ENCODE measurements around the gene SRBD1.

SRBD1 gene

DNA sequence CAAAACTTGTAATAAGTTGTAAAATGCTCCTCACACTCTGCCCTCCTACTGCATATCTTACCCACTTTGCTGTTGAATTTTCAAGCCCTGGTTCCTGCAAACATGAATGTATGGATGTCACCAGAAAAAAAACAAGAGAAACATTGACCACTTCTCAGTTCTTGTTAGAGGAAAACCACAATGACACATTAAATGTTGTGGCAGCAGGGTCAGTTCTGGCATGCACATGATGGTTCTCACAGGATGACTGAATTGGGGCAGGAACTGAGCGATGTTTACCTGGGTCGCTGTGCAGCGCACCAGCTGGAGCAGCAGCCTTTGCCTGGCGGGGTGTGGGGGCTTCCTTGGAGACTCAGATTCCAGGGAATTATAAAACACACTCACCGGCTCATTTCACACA is 26.4 kb upstream of the SRBD1 start:
- in situ Hi-C loops (cut with MboI; ENCODE audit: low sequenced_read_pairs), result no loop called here

DNA sequence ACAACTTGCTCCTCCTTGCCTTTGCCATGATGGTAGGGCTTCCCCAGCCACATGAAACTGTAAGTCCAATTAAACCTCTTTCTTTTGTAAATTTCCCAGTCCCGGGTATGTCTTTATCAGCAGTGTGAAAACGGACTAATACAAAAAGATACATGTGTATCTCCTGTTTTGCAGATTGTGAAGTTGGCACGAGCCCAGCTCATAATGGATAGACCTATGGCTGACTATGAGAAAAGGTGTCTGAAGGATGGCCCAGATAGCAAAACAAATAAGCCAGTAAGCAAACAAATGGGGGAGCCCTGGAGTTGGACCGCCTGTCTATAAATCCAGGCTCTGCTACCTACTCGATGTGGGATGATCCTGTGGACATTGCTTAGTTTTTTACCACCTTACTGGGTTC is 24.9 kb upstream of the SRBD1 start:
- in situ Hi-C loops (cut with MboI; ENCODE audit: low sequenced_read_pairs), result no loop called here

DNA sequence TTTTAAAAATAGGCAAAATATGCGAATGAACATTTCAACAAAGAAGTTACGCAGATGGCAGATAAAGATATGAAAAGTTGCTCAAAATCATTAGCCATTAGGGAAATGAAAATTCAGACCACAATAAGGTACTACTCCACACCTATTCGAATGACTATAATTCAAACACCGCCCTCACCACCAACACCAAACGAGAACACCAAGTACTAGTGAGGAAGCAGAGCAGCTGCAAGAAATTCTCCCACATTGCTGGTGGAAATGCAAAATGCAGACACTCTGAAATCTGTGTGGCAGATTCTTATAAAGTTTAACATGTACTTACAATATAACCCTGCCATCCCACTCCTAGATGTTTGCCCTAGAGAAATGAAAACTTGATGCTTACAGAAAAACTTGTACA is 23.2 kb upstream of the SRBD1 start:
- in situ Hi-C loops (cut with MboI; ENCODE audit: low sequenced_read_pairs), result no loop called here

DNA sequence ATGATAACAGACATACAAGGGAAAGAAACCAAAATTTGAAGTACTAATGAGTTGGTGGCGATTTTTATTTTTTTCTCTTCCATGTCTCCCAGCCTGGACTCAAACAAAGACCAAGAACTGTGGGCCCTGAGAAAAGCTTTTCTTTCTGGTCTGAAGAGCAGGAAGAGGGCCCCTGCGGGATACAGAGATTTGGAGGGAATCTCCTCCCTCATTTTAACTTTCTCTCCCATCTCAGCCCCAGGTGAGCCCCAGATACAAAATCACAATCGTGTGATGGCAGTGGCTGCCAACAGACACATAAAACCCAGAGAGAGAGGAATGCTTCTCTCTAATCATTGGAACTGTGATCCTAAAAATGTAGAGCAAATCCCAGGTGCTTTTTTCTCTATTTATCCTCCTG is 20.9 kb upstream of the SRBD1 start:
- in situ Hi-C loops (cut with MboI; ENCODE audit: low sequenced_read_pairs), result no loop called here

GRCh38 chr2:45631319-45631718 is 20.3 kb upstream of the SRBD1 start:
- in situ Hi-C loops (cut with MboI; ENCODE audit: low sequenced_read_pairs), result no loop called here

DNA sequence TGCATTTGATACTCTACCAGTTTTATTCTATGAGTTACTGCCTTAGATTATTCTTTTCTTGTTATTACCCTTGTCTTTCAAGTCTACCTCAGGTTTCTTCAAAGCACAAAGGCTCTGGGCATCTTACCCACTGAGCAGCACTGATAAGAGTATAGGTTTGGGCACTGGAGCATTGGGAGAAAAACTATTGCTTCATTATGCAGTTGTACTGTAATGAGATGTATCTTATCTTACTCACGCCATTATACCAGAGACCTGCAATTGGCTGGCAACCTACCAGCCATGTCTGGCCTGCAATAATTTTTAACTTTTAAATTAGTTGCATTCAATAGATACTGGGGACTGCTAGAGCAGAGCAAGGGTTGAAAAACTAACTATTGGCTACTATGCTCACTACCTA is 18.9 kb upstream of the SRBD1 start:
- in situ Hi-C loops (cut with MboI; ENCODE audit: low sequenced_read_pairs), result no loop called here

- in situ Hi-C loops (cut with MboI; ENCODE audit: low sequenced_read_pairs), result no loop called here
These were observed 16.8 kb upstream of the SRBD1 start for GRCh38 chr2:45627911-45628310.

GRCh38 chr2:45626387-45627221 is 15.5 kb upstream of the SRBD1 start:
- in situ Hi-C loops (cut with MboI; ENCODE audit: low sequenced_read_pairs), result no loop called here

DNA sequence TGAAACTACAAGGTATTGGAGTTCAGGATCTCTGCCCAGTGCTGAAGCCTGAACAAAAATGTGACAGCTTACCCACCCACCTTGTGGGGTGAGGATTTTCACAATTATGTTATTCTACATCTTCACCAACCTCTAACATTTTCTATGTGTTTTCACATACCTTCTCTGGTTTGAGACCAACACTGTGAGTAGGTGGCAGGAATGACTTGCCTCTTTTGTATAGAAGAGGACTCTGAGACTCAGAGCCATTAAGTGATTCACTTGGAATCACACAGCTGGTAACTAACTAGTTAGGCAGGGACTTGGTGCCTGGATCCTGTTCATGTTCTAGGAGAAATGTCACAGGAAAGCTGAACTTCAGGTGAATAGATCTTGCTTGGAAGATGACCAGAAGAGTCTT is 14.8 kb upstream of the SRBD1 start:
- in situ Hi-C loops (cut with MboI; ENCODE audit: low sequenced_read_pairs), result no loop called here

GRCh38 chr2:45623098-45623497 is 12.0 kb upstream of the SRBD1 start:
- in situ Hi-C loops (cut with MboI; ENCODE audit: low sequenced_read_pairs), result no loop called here

GRCh38 chr2:45622336-45623075 is 11.4 kb upstream of the SRBD1 start:
- in situ Hi-C loops (cut with MboI; ENCODE audit: low sequenced_read_pairs), result no loop called here

DNA sequence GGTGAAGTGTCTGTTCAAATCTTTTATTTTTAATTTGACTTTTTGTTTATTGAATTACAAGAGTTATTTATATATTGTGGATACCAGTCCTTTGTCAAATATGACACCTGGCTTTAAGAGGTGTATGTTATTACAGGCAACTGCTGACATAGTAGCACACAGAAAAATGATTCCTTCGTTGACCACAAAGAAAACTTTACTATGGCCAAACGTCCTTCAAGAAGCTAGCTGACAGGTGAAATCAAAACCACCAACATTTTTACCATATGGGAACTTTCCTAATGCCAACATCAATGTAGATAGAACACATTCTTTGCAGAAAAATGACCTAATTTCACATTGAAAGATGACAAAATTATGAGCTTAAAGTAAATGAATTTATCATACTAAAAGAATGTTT is 6.4 kb upstream of the SRBD1 start:
- in situ Hi-C loops (cut with MboI; ENCODE audit: low sequenced_read_pairs), result no loop called here

GRCh38 chr2:45616658-45617411 is 5.8 kb upstream of the SRBD1 start:
- in situ Hi-C loops (cut with MboI; ENCODE audit: low sequenced_read_pairs), result no loop called here

- in situ Hi-C loops (cut with MboI; ENCODE audit: low sequenced_read_pairs), result no loop called here
These were observed 3.9 kb upstream of the SRBD1 start for GRCh38 chr2:45614871-45615415.

DNA sequence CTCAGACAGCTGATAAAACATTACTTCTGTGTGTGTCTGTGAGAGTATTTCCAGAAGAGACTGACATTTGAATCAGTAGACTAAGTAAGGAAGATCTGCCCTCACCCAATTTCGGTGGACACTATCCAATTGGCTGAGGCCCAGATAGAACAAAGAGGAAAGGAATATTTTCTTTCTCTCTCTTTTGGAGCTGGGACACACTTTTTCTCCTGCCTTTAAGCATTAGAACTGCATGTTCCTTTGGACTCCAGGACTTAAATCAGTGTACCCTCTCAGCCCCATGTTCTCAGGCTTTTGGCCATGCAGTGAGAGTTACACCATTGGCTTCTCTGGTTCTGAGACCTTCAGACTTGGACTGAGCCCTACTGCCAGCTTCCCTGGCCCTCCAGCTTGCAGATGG is 3.3 kb upstream of the SRBD1 start:
- in situ Hi-C loops (cut with MboI; ENCODE audit: low sequenced_read_pairs), result no loop called here

- in situ Hi-C loops (cut with MboI; ENCODE audit: low sequenced_read_pairs), result no loop called here
These were observed 1.7 kb upstream of the SRBD1 start for GRCh38 chr2:45612731-45613130.

- in situ Hi-C loops (cut with MboI; ENCODE audit: low sequenced_read_pairs), result no loop called here
These were observed 1.2 kb upstream of the SRBD1 start for GRCh38 chr2:45612285-45612684.

- in situ Hi-C loops (cut with MboI; ENCODE audit: low sequenced_read_pairs), result no loop called here
These were observed 617 bp downstream of the SRBD1 start for GRCh38 chr2:45610281-45611019.

DNA sequence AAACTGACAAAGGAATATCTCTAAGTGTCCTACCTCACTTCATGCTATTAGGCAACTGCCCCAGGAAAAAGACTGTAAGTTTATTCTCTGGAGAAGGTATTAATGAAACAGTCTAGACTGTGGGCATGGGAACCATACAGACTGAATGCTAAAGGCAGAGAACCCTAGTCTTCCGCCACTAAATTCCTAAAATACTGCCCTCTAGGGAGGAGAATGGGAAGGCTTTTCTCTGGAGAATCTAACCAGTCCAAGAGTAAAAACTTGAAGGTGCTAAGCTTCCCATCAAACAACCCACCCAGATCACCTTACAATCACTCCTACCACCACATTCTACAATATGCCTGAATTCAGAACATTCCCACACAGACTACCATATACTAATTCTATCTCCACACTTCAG is 3.4 kb downstream of the SRBD1 start:
- in situ Hi-C loops (cut with MboI; ENCODE audit: low sequenced_read_pairs), result no loop called here

- in situ Hi-C loops (cut with MboI; ENCODE audit: low sequenced_read_pairs), result no loop called here
These were observed 4.3 kb downstream of the SRBD1 start for GRCh38 chr2:45606796-45607195.

GRCh38 chr2:45605116-45605515 is 6.0 kb downstream of the SRBD1 start:
- in situ Hi-C loops (cut with MboI; ENCODE audit: low sequenced_read_pairs), result no loop called here
